ENCODE measurements around the gene SCGB1A1. TPM values are rescaled to one million over a fixed set of nuclear protein-coding genes. Genes with fewer than 3 reads are reported as not detected.

SCGB1A1 gene
- total and polyA plus RNA-seq, 9 donors = 1.8 to 11.6 TPM; not detected in 7

DNA sequence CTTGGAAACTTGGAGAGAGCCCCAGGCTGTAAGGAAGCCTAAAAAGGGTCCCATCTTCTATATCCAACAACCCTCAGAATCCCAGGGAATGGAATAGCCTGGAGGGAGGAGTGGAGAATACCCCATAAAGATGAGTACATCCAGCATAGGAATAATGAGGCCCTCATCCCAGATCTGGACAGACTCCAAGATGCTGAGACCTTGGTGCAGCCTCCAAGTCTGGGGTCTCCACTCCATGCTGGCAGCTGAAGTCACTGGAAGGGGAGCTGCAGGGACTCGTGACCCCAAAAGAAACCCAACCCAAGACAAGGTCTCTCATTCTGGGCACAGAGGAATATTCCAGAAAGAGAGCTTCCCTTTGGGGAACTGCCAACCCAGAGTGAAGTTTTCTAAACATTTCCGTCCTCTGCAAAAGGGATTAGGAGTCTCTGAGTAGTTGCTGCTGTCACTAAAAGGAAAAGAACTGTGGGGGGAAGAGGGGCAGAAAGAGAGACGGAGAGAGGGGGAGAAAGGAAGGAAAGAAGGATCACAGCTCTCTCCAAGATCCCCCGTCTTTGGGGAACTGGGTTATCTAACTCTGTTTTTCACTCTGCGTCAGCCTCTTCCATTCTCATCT is 589 bp downstream of the SCGB1A1 start:
- intact Hi-C loops (cut with DNase I) = loop anchor here in 1 of 4 donors (5.0 kb wide), 1 partner anchor 138 kb away; no protein-coding TSS in a partner anchor
- WGBS, 3 donors = 6 to 10% (median 9%) methylated on average over 5 of the region's 5 CpGs

GRCh38 chr11:62419943-62420342 is 1.1 kb downstream of the SCGB1A1 start:
- Histone ChIP-seq H3K36me3 (no peaks in the 10 kb centered on the region), H3K4me3 (no peak overlapping the region), H3K4me1 (ENCODE audit: insufficient read depth) (peaks cover 15% of the 10 kb centered on the region), H3K27me3 (no peaks in the 10 kb centered on the region), H3K9me3 (no peaks in the 10 kb centered on the region), H3K27ac (peak overlapping the region in 1 of 2 donors; percentile 47)
- intact Hi-C loops (cut with DNase I) = loop anchor here in 1 of 4 donors (5.0 to 10.0 kb wide), 2 partner anchors 137 to 275 kb away; no protein-coding TSS in a partner anchor
- WGBS, 3 donors = 7 to 24% (median 16%) methylated on average over 1 of the region's 1 CpG
- no peak for DNase-seq
- TF ChIP-seq CTCF (IDR thresholded peaks at IDR 0.05) (no peak), POLR2A (IDR thresholded peaks at IDR 0.05) (no peak), EP300 (IDR thresholded peaks at IDR 0.05) (no peak)

More for the DNA sequence above, 589 bp downstream of the SCGB1A1 start:
- Histone ChIP-seq H3K4me1 (ENCODE audit: insufficient read depth) (peaks cover 13% of the 10 kb centered on the region), H3K9me3 (no peaks in the 10 kb centered on the region), H3K36me3 (no peaks in the 10 kb centered on the region), H3K4me3 (no peak overlapping the region), H3K27ac (peak overlapping the region; percentile 47 to 59), H3K27me3 (no peaks in the 10 kb centered on the region)
- TF ChIP-seq CTCF (IDR thresholded peaks at IDR 0.05) (no peak), EP300 (IDR thresholded peaks at IDR 0.05) (no peak), POLR2A (IDR thresholded peaks at IDR 0.05) (no peak)
- no peak for DNase-seq

DNA sequence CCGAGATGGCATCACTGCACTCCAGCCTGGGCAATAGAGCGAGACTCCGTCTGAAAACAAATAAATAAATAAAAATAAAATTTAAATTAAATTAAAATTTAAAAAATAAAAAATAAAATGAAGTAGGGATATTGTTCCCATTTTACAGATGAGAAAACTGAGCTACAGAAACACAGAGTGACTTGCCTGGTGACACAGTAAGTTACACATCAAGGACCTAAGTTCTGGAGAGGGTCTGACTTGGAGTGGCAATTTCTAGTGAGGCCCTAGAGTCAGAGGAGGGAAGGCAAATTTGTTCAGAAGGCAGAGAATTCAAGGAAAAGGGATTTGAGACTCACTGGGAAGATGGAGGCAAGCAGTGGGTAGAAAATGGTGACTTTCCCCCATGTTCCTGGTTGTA is 2.0 kb downstream of the SCGB1A1 start:
- Histone ChIP-seq H3K4me1 (ENCODE audit: insufficient read depth) (peaks cover 15% of the 10 kb centered on the region), H3K36me3 (no peaks in the 10 kb centered on the region), H3K9me3 (no peaks in the 10 kb centered on the region), H3K27me3 (no peaks in the 10 kb centered on the region), H3K27ac (no peak overlapping the region), H3K4me3 (no peak overlapping the region)
- TF ChIP-seq POLR2A (IDR thresholded peaks at IDR 0.05) (no peak), CTCF (IDR thresholded peaks at IDR 0.05) (no peak)
- intact Hi-C loops (cut with DNase I) = loop anchor here in 1 of 4 donors (10.0 kb wide), 1 partner anchor 274 kb away; no protein-coding TSS in a partner anchor
- no peak for DNase-seq
- WGBS, 3 donors = 94 to 97% (median 96%) methylated on average over 3 of the region's 3 CpGs

DNA sequence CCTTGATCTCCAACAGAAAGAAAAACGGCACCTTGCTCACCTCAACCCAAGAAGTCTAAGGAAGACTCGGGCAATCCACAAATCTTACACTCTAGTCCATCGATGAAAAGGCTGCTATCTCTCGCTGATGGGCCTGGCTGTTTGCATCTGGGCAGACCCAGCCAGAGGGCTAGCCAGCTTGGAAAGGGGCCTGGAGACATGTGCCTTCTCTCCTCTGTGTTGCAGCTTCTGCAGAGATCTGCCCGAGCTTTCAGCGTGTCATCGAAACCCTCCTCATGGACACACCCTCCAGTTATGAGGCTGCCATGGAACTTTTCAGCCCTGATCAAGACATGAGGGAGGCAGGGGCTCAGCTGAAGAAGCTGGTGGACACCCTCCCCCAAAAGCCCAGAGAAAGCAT is 3.2 kb downstream of the SCGB1A1 start:
- intact Hi-C loops (cut with DNase I) = loop anchor here in 1 of 4 donors (10.0 kb wide), 1 partner anchor 273 kb away; no protein-coding TSS in a partner anchor
- H3K27ac ChIP-seq = no peak overlapping the region
- H3K27me3 ChIP-seq = no peaks in the 10 kb centered on the region
- H3K36me3 ChIP-seq = no peaks in the 10 kb centered on the region
- no peak for DNase-seq
- peaks cover 15% of the 10 kb centered on the region for H3K4me1 ChIP-seq (ENCODE audit: insufficient read depth)
- H3K9me3 ChIP-seq = no peaks in the 10 kb centered on the region
- TF ChIP-seq CTCF (IDR thresholded peaks at IDR 0.05) (no peak), EP300 (IDR thresholded peaks at IDR 0.05) (no peak)
- WGBS, 3 donors = 69 to 83% (median 80%) methylated on average over 7 of the region's 7 CpGs
- H3K4me3 ChIP-seq = no peak overlapping the region

All from ovary (tissue), 9 donors.